Keratinocyte (primary cell): Measurements from ENCODE around the gene MET. TPM values are rescaled to one million over a fixed set of nuclear protein-coding genes. Genes with fewer than 3 reads are reported as not detected.

Experiments
- DNase-seq: peaks from one replicate; pipeline ENCODE4 v3.0.0-alpha.2; 2011; ENCODE audit warnings: low read depth, missing footprints, low spot score
- FAIRE-seq: peaks from 2 replicates; lab custom pipeline; 2011; peaks lifted over from hg19 to GRCh38; lab: Jason Lieb, UNC
- H2AFZ ChIP-seq: 2 replicates; pipeline ENCODE4 v1.6.0; 2012; ENCODE audit warnings: low read length, control low read depth, inconsistent platforms; ENCODE audit not compliant: control insufficient read depth
- H3K27ac ChIP-seq: 2 replicates; pipeline ENCODE4 v1.5.1; 2011; ENCODE audit warnings: low read length; ENCODE audit not compliant: control insufficient read depth, insufficient read depth
- H3K27me3 ChIP-seq: 3 replicates; pipeline ENCODE4 v1.6.0; 2011; ENCODE audit warnings: low read length; ENCODE audit not compliant: control insufficient read depth, insufficient read depth; ENCODE audit errors: extremely low read depth
- H3K36me3 ChIP-seq, 2 experiments: 2 replicates in 1 of 2; 3 replicates in 1 of 2; pipeline ENCODE4 v1.5.1; 2011; ENCODE audit warnings: low read length in 2 of 2, mild to moderate bottlenecking in 1 of 2; ENCODE audit not compliant: control insufficient read depth in 2 of 2, insufficient read depth in 2 of 2; ENCODE audit errors: extremely low read depth in 1 of 2
- H3K4me1 ChIP-seq: 3 replicates; pipeline ENCODE4 v1.5.1; 2011; ENCODE audit warnings: low read length; ENCODE audit not compliant: control insufficient read depth, insufficient read depth; ENCODE audit errors: extremely low read depth
- H3K4me2 ChIP-seq: 3 replicates; pipeline ENCODE4 v1.6.0; 2011; ENCODE audit warnings: low read depth, low read length; ENCODE audit not compliant: control insufficient read depth, insufficient read depth; ENCODE audit errors: extremely low read depth
- H3K4me3 ChIP-seq, 3 experiments: fragments of 200-600 bp in 1 of 3; sonication (generic) in 1 of 3; 2 replicates in 2 of 3; 3 replicates in 1 of 3; pipeline ENCODE4 v1.5.1; 2011 to 2016; ENCODE audit warnings: low read length in 3 of 3, mild to moderate bottlenecking in 3 of 3, control low read depth in 2 of 3, inconsistent platforms in 1 of 3, low read depth in 1 of 3, mixed read lengths in 1 of 3, mixed run types in 1 of 3, moderate library complexity in 1 of 3; ENCODE audit not compliant: control insufficient read depth in 2 of 3, insufficient read depth in 2 of 3; ENCODE audit errors: extremely low read depth in 1 of 3
- H3K79me2 ChIP-seq: 2 replicates; pipeline ENCODE4 v1.6.0; 2012; ENCODE audit warnings: low read length; ENCODE audit not compliant: control insufficient read depth, insufficient read depth
- H3K9ac ChIP-seq: 3 replicates; pipeline ENCODE4 v1.6.0; 2011; ENCODE audit warnings: low read length; ENCODE audit not compliant: control insufficient read depth, insufficient read depth; ENCODE audit errors: extremely low read depth
- H3K9me1 ChIP-seq: 3 replicates; pipeline ENCODE4 v1.6.0; 2011; ENCODE audit warnings: low read length; ENCODE audit not compliant: control insufficient read depth, insufficient read depth; ENCODE audit errors: extremely low read depth
- H3K9me3 ChIP-seq: 2 replicates; pipeline ENCODE4 v1.5.1; 2012; ENCODE audit warnings: low read depth, low read length; ENCODE audit not compliant: control insufficient read depth
- H4K20me1 ChIP-seq: 3 replicates; pipeline ENCODE4 v1.6.0; 2011; ENCODE audit warnings: low read length; ENCODE audit not compliant: control insufficient read depth, insufficient read depth; ENCODE audit errors: extremely low read depth
- EZH2 ChIP-seq: IDR thresholded peaks from one replicate; pipeline ENCODE4 v1.6.1; 2012; ENCODE audit warnings: inconsistent platforms, mild to moderate bottlenecking, low read length, moderate library complexity
- dilution Hi-C: fragments of 300-500 bp; cut with MboI; formaldehyde crosslinking; loops from one replicate; pipeline ENCODE4 v1.7.0; 2020; ENCODE audit warnings: low sequenced_read_pairs; ENCODE audit not compliant: extremely low pct_ligation_motif_present
- polyA plus RNA-seq, 5 experiments: library from polyadenylated mRNA; depleted of rRNA in 3 of 5; stranded (reverse) in 3 of 5; stranded (forward) in 1 of 5; unstranded in 1 of 5; fragments of >200 nt; gene quantifications; 1 replicate in 1 of 5; 2 replicates in 3 of 5; 3 replicates in 1 of 5; pipeline versions ENCODE4 v1.2.1 to v1.2.3, GENCODE V29; 2011 to 2012; ENCODE audit warnings: missing spikeins in 2 of 5, low read depth in 1 of 5, low replicate concordance in 1 of 5
- TF ChIP-seq, protein P1 (sequence below), 3 experiments: IDR thresholded peaks in 1 of 3; conservative IDR thresholded peaks in 1 of 3; optimal IDR thresholded peaks in 1 of 3; 2 replicates in 2 of 3; 3 replicates in 1 of 3; pipeline versions ENCODE3 to v1.5.1; 2011; ENCODE audit warnings: low read length in 3 of 3, mild to moderate bottlenecking in 3 of 3, moderate library complexity in 2 of 3, control low read depth in 1 of 3, inconsistent platforms in 1 of 3; ENCODE audit not compliant: insufficient read depth in 2 of 3; ENCODE audit errors: extremely low read depth in 1 of 3

The MET gene
- polyA plus RNA-seq, 1 donor (not counting 4 experiments of a cell fraction or from before 2014, with no cell fraction given) = 117 TPM

DNA sequence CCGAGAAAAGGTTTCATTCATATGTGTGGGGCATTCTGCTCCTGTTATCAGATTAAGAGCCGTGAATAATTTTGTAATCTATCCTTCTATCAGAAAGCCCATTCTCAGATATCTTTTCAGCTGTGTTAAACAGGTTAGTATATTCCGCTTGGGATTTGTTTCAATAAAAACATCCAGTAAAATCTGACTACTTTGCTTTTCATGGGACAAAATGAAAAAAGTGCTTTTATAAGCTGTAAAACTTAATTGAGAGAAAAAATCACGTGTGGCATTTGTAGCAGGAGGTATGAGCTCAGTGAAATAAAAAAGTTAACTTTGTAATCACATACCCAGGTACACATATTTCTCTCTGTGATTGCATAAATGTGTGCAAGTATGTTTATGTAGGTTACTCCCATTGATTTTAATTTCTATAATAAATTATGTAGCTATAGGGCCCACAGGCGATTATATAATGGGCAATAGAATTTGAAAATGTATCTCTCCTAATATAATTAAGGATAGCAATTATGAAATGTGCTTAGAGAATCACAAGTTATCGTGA, 3.9 kb downstream of the MET start:
- TF ChIP-seq, protein P1, sequence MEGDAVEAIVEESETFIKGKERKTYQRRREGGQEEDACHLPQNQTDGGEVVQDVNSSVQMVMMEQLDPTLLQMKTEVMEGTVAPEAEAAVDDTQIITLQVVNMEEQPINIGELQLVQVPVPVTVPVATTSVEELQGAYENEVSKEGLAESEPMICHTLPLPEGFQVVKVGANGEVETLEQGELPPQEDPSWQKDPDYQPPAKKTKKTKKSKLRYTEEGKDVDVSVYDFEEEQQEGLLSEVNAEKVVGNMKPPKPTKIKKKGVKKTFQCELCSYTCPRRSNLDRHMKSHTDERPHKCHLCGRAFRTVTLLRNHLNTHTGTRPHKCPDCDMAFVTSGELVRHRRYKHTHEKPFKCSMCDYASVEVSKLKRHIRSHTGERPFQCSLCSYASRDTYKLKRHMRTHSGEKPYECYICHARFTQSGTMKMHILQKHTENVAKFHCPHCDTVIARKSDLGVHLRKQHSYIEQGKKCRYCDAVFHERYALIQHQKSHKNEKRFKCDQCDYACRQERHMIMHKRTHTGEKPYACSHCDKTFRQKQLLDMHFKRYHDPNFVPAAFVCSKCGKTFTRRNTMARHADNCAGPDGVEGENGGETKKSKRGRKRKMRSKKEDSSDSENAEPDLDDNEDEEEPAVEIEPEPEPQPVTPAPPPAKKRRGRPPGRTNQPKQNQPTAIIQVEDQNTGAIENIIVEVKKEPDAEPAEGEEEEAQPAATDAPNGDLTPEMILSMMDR (optimal IDR thresholded peaks at IDR 0.05 in 1 of 3, IDR thresholded peaks at IDR 0.05 in 1 of 3, conservative IDR thresholded peaks at IDR 0.05 in 1 of 3; ENCODE audit: extremely low read depth in 1 of 3, insufficient read depth in 2 of 3, low read length in 3 of 3) = no peak
- no peak for TF ChIP-seq EZH2
- no peaks in the 10 kb centered on the region for H4K20me1 ChIP-seq
- peaks cover 3 to 7% of the 10 kb centered on the region in 2 experiments for H3K36me3 ChIP-seq
- peak overlapping the region; percentile 100 for H3K9ac ChIP-seq
- dilution Hi-C loops = no loop called here
- H3K4me2 ChIP-seq = peak overlapping the region; percentile 81
- H3K27me3 ChIP-seq = no peaks in the 10 kb centered on the region
- H3K4me1 ChIP-seq = peaks cover 61% of the 10 kb centered on the region
- H3K9me3 ChIP-seq = no peaks in the 10 kb centered on the region
- no peak overlapping the region for H2AFZ ChIP-seq
- H3K79me2 ChIP-seq = peaks cover 82% of the 10 kb centered on the region
- H3K27ac ChIP-seq = peak overlapping the region; percentile 99
- peak overlapping the region in 2 of 3 experiments; percentile 94 to 96 for H3K4me3 ChIP-seq
- FAIRE-seq (no peak), DNase-seq (no peak)
- H3K9me1 ChIP-seq = no peaks in the 10 kb centered on the region

DNA sequence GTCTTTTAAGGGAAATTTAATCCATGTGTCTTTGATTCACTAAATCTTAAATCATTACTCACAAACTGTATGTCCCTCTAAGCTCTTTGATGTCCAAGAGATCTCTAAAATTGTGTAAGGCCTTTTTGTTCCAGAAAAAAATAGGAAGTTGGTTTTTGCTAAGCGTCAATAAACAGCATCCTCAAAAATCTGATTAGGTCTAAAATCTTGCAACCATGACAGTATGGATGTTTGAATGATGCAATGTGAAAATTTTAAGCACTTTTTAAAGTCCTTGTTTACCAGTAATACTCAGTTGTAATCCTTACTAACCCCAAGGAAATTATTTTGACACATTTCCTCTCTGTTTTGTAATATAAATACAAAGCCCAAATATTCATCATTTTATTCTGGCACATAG, 6.8 kb downstream of the MET start:
- TF ChIP-seq, protein P1 (optimal IDR thresholded peaks at IDR 0.05 in 1 of 3, IDR thresholded peaks at IDR 0.05 in 1 of 3, conservative IDR thresholded peaks at IDR 0.05 in 1 of 3; ENCODE audit: extremely low read depth in 1 of 3, insufficient read depth in 2 of 3, low read length in 3 of 3) = no peak
- no peak for TF ChIP-seq EZH2
- Histone ChIP-seq H3K4me2 (peak overlapping the region; percentile 40), H3K4me1 (peaks cover 59% of the 10 kb centered on the region), H3K27ac (peak overlapping the region; percentile 99), H3K9me1 (no peaks in the 10 kb centered on the region), H3K27me3 (no peaks in the 10 kb centered on the region), H4K20me1 (no peaks in the 10 kb centered on the region), H3K9me3 (no peaks in the 10 kb centered on the region), H2AFZ (no peak overlapping the region), H3K79me2 (peaks cover 96% of the 10 kb centered on the region), H3K9ac (peak overlapping the region; percentile 36), H3K4me3 (no peak overlapping the region), H3K36me3 (peaks cover 4 to 17% of the 10 kb centered on the region in 2 experiments)
- dilution Hi-C loops = no loop called here
- no peak for FAIRE-seq
- no peak for DNase-seq
